ENCODE data around the gene PPP6C.

- TF ChIP-seq CTCF (IDR thresholded peaks at IDR 0.05) = no peak
- TF ChIP-seq ZFX (IDR thresholded peaks at IDR 0.05; ENCODE audit: borderline replicate concordance) = no peak
Measured at GRCh38 chr9:125141251-125141650, 48.4 kb downstream of the PPP6C start.
